Fibroblast of skin of left quadriceps (primary cell): ENCODE data around the gene MTHFD1L.
A peak's percentile ranks its signal among the peaks of the same experiment; 100 is the strongest.

Experiments used
- DNase-seq, 2 experiments: peaks; one replicate each; pipeline ENCODE4 v3.0.0-alpha.2; 2013; ENCODE audit warnings: low read depth in 2 of 2

MTHFD1L gene

DNA sequence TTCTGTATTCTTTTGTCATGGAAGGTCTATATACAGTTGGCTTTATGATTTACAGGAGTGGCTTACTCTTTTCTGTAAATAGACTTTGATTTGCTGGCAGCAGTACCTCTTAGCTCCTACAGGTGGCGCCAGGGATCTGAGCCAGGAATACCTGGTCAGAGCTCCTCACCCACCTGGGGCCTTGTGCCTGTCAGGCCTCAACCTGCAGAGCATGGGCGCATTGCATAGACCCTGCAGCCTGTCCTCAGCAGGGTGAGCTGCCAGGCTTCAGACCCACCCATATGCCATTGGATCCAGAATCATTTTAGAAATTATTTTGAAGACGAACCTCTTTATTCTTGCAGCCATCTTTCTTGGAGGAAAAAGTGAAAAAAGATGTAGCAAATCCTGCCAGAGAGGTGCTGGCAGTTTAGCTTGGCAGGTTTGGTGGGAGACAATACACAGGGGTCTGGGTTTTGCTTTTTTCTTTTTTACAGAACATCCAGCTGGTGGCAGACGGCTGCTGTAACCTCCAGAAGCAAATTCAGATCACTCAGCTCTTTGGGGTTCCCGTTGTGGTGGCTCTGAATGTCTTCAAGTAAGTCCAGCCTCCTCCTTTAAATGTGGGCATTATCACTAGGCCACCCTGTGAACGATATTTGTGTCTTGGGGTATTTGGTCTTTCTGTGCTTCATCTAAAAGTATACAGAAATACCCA is 149.1 kb downstream of the MTHFD1L start:
- no peak for DNase-seq

DNA sequence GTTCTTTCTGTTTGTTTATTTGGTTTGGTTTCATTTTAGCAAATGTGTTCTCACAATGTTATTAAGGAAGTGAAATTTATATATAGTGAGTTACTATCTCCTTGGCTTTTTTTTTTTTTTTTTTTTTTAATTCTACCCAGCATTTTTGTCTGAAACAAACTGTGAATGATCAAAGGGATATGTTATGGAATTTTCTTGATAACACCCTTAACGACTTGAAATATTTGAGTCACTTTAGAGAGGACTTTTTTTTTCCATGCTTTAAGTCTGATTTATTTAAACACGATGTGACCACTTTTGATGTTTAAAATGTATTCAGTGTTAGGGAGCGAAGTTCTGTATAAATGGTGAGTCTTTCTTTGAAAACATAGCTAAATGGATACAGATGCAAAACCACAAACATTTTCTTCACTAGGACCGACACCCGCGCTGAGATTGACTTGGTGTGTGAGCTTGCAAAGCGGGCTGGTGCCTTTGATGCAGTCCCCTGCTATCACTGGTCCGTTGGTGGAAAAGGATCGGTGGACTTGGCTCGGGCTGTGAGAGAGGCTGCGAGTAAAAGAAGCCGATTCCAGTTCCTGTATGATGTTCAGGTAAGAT is 149.7 kb downstream of the MTHFD1L start:
- peak; percentile 60 to 68 for DNase-seq

DNA sequence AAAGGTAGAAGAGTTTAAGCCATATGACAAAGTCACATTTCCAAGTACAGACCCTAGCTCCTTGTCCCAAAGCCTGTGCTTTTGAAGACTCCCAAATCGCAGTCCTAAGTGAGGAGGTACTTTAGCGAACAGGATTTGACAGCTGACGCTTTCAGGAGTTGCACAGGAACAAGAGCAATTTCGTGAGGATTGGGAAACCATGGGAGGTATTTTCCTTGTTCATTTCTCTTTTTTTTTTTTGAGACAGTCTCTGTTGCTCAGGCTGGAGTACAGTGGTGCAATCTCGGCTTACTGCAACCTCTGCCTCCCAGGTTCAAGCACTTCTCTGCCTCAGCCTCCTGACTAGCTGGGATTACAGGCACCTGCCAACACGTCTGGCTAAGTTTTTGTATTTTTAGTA is 150.6 kb downstream of the MTHFD1L start:
- no peak for DNase-seq

DNA sequence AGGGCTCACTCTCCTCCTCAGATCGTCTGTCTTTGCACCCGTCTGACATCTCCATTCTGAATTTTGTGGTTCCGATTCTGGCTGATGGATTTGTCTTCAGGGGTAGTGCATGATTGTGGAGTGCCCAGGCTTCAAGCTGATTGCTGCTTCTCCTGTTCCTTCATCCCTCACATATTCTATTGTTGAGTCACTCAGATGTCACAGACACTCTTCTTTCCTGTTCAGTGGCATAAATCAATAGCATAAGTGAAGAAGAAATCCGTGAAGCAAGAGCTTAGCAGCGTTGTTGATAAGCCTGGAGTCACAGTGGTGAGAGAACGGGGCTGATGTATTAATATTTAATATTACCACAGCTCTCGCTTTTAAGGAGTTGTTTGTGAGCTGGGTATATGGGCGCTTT is 152.5 kb downstream of the MTHFD1L start:
- DNase-seq, result peak in 1 of 2 experiments; percentile 34

DNA sequence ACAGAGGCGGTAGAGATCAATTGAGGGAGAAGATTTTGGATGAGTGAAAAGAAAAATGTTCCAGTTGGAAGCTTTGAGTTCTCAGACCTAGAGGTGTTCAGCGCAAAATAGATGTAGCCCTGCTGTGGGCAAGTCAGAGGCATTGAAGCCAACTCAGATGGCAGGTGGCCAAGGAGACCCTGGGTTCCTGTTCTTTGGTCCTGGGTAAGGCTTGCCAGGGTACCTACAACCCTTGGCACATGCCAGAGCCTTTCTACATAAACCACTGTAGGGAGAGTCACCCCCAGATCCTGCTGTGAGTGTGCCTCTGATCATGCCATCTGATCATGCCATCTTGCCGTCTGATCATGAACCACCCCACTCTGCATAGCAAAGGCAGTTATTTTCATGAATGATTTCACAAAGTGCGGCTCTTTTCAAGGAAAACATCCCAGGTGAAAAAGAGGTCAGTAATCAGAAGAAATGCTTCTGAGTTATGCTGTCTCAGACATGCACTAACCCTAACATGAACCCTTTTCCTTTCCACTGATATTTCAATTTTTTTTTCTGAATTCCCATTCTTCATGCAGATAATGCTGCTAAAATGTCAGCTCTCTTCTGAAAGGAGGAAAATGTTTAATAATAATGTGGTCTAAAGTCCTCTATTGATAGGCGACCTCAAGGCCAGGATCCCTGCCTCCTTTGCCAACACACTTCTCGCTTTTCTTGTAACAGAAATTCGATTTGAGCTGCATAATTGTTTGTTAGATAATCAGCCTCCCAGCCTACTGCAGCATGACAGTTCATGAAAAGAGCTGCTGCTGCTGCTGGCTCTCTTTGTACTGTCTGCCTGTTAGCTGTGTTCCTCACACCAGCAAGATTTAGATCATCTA is 153.6 kb downstream of the MTHFD1L start:
- DNase-seq, result no peak

DNA sequence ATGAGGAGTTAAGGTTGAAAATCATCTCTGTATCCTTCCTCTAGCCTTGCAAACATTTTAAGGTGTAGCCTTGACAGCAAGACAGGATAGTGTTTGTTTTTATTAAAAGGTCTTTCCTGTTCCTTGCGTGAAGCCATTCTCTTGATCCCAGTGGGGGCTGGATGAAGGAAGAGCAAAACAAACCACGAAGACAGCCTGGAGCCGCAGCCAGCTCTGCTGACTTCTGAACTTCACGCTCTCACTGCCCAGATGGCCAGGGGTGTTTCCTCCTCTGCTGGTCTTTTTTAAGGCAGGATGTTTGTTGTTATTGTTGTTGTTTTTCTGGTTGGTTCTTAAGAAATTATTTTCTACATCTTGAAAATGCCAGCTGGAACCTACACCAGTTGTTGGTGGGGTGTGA is 156.4 kb downstream of the MTHFD1L start:
- DNase-seq, result no peak

DNA sequence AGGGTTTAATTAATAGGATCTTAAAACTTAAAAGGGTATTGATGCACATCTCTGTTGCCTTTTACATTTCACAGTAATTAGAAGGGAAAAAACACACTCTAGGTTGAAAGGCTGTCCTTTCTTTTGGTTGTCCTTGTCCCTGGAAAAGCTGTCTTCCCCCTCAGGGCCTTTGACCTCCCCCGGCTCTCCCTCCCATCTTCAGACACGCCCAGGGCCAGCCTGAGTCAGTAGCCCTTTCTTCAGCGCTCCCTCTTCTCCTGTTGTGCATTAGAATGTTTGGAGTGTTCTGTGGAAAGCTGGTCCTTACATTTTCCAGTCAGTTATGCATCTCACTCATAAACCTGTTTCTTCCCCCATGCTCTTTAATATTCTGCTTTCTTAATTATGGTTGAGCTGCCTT is 157.0 kb downstream of the MTHFD1L start:
- no peak for DNase-seq

DNA sequence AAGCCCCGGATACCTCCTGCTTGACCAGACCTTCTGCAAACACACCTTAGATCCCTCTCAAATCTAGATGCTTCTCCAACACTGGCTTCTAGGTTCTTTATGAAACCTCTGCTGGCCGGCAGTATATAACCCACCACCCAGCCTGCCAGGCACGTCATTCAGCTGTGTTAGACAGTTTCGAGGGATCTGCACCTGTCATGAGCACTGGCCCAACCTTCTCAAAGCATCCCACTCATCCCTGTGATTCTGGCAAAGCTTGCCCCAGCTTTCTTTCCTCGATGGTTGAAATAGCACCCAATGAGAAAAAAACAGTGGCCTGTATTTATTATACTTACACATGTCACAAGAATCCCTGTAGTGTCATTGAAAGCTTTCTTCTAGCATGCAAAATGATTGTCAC is 157.8 kb downstream of the MTHFD1L start:
- DNase-seq, result no peak

DNA sequence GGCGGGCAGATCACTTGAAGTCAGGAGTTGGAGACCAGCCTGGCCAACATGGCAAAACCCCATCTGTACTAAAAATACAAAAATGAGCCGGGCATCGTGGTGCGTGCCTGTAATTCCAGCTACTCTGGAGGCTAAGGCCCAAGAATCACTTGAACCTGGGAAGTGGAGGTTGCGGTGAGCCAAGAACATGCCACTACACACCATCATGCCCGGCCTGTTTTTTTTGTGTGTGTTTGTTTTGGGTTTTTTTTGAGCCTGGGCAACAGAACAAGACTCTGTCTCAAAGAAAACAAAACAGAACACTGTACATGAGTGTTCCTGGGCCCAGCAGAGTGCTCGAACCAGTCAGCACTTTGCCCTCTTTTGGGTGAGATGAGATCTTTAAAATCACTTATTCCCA is 159.1 kb downstream of the MTHFD1L start:
- DNase-seq, result no peak

DNA sequence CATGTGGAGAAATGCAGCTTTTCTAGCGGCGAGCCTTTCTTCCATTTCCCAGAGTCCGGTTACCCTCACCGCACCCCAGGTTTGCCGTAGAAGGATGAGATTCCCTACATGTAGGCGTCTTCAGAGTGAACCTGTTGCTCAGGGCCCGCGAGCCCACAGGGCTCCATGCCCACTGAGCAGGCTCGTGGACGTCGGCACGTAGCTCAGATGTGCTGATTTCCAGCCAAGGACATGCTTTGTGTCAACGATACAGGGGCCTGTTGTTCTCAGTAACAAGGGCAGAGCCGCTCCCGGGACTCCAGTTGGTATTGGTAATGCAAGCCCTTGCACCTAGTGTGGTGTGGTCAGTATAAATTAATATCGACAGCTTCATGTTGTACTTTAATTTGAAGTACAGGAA is 159.6 kb downstream of the MTHFD1L start:
- no peak for DNase-seq

DNA sequence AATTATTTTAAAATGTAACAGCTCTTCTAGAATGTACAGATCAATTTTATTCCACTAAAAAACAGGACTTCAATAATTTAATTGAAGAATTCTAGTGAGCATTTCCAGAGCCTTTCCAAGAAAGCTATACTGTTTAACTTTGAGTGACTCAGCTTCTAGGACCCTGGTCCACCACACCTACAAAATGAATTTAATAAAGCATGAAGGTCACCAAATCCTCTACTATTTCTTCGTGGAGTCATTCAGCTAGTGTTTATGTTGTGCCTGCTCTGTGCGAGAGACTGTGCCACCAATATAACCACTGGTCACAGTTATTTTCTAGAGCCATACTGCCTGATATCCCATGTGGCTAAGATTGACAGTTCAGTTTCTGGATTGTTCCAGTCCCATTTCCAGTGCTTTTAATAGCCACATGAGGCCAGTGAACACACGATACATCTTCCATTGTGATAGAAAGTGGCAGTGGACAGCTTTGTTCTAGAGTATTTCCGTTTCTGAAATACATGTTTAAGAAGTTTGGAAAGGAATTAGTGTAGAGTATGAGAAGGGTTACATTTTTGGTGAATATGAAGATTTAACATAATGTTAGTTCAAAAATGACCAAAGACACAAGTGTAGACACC is 160.7 kb downstream of the MTHFD1L start:
- no peak for DNase-seq

DNA sequence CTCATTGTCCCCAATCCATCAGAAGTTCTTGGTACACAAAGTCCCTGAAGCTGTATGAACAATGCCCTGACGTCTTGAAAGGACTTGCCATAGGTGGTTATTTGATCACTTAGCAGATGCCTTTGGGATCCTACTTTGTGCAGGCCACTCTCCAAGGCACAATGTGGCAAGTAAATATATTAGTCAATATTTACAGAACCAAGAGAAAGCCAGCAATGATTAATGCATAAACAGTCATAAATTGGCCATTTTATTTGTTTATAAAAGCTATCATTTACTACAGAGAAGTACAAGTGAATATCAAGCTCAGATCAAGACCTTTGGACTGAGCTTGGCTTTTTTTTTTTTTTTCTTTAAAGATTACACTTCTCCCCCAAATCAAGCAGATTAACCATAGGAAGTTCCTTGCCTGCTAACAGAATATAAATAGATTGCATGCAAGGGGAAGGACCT is 161.8 kb downstream of the MTHFD1L start:
- no peak for DNase-seq

DNA sequence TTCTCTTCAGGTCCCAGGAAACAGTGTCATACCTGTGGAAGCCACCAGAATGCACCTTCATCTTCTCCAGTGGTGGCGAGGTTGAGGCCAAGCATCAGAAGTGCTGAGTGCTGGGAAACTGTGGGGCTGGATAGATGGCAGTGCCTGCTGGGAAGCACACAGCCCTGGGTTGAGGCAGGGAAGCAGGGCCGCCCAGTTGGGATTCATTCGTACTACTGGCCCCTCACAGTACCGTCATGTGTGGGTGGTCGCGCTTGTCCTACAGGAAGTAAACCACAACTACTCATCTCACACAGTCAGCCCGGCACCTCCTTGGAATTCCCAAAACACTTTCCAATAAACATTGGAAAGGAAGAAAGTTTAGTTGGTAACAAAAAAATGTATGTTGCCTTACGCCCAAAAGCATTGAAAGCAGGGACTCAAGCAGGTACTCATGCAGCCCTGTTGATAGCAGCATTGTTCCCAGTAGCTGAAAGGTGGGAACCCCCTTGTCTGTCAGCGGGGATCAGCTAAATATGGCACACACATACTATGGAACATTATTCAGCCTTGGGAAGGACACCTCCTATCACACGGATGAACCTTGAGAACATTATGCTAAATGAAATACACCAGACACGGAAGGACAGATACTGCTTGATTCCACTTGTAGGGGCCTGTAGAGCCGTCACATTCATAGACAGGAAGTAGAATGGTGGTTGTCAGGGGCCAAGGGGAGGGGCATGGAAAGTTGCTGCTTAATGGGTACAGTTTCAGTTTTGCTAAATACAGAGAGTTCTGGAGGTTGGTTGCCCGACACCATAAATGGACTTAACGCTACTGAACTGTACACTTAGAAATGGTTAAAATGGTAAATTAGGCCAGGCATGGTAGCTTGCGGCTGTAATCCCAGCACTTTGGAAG is 162.7 kb downstream of the MTHFD1L start:
- no peak for DNase-seq

DNA sequence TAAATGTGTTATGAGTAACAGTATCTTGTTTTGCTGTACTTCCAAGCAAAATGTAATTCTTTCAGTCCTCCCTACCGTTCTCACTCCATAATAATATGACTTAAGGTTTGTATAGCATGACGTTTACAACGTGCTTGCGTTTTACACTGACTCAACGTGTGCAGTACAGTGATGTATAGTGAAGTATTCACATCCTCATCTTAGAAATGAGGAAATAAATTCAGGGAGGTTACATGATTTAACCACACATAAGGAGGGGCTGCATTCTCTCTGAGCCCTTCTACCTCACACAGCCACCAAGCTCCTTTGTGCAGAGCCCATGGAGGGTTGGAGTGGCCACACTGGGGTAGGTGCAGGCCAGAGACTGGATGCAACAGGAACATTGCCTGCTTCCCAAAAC is 164.5 kb downstream of the MTHFD1L start:
- DNase-seq, result no peak

DNA sequence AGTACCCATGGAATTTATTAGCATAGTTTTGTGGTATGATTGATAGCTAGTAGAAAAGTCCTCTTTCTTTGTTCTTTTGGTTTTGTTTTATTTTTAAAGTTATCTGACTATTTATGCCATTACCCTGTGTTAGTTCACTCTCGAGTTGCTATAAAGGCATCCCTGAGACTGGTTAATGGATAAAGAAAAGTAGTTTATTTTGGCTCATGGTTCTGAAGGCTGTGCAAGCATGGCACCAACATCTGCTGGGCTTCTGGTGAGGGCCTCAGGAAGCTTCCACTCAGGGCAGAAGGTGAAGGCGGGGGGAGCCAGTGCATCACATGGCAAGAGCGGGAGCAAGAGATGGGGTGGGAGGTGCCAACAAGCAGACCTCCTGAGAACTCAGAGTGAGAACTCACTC is 166.5 kb downstream of the MTHFD1L start:
- DNase-seq, result no peak

DNA sequence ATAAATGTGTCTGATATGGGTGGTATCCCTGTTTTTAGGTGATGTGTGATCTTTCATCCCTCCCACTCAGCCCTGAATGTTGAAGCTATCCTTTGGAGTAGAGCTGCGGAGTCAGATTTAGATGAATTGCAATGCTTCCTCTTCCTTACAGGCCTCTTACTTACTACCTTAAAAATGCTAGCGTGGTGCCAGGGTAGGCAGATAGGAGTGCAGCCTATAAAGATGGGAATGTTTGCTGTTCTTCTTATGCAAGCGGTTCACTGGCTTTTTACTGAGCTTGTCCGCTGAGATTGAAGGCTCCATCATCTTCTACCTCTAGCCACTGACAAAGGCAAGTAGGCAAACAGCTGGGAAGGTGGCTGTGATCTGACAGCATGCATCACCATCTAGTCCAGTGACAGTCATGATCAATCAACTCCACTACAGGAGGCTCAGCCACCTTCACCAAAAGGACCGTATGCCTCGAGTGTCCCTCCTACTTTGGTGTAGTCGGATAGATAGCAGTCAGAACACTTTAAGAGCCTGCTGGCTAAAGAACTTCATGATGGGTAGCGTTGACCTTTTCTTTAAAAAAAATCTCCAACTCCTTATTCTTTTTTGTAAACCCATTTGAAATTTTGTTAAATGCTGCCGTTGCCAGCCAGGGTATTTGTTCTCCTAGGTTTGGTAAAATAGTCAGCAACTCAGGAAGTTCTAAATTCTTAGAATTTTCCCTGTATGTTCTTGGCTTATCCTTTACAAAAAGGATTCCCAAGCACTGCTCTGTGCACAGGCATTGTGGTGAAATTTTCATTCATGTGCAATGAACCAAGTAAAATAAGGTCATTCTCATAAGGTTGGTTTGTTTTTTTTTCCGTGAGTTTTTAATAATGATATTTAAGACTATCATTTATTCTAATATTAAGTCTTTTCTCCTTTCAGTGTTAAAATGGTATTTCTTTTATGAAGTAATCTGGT is 169.6 kb downstream of the MTHFD1L start:
- DNase-seq, result no peak

DNA sequence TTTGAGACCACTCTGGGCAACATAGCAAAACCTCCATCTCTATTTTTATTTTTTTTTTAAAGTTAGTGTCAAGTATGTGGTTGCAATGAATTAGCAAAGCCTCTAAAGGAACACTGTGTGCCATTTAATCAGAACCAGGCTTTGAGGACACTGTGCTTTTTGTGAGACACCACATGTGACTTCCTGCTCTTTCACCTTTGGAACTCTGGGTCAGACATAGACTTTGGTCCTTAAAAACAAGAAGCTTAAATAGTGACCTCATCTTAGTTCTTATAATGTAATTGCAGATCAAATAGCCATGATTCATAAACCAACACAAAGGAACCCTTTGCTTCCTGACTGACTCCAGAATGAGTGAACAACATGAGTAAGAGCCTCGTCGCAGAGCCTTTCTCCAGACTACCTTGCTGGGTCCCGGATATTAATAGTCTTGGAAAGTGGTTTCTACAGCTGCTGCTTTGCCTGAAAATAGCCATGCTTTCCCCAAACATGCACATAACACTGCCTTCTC is 170.8 kb downstream of the MTHFD1L start:
- DNase-seq, result peak; percentile 62 to 68

DNA sequence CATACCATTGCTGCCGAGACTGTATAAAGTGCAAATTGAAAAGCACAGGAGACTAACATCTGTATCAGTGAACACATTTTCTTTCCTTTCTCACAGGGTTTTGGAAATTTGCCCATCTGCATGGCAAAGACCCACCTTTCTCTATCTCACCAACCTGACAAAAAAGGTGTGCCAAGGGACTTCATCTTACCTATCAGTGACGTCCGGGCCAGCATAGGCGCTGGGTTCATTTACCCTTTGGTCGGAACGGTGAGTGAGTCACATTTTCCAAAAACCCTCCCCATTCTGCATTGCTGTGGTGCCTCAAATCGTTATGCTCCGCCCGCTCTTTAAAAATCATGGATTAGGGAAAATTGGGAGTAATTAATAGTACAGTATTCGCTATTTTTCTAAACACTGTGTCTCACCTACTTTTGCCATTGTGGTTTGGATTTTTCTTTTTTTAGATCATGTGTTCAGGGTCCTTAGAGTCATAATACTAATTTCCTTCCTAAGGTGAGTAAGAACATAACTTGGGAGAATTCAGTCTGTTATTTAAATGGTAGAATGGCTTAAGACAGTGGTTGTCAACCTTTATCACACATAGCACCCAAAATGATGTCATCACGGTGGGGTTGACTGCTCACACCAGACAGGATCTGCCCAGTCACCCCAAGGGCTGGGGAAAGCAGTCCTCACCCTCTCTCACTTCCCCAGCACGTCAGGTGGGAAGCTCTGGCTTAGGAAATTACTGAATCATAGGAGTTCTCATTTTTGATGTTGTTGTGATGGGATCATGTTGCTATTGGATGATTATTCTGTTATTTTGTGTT is 171.6 kb downstream of the MTHFD1L start:
- DNase-seq, result no peak

DNA sequence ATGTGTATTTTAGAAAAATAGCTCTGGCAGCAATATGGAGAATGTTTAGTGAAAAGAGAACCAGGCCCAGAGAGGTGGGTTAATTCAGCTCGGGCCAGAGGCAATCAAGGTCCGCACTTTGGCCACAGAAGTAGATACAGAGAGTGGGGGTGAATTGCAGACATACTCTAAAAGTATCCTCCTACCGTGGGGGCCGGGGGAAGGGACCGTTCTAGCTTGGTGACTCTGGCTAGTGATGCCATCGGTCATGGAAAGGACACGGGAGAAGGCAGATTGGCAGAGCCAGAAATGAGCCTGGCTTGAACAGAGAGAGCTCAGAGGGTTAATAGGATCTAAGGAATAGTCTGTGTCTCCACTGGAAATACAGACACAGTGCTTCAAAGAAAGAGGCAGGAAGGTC is 173.1 kb downstream of the MTHFD1L start:
- no peak for DNase-seq
